Liver (tissue), 9 donors: ENCODE measurements around the gene PSMD14. TPM values are rescaled to one million over a fixed set of nuclear protein-coding genes. Genes with fewer than 3 reads are reported as not detected.

Experiments used
- DNase-seq: peaks from one replicate; pipeline ENCODE4 v3.0.0-alpha.2; 2017; ENCODE audit warnings: low spot score
- H3K27ac ChIP-seq, 2 donors: one replicate each; pipeline ENCODE4 v1.7.0; 2013; ENCODE audit warnings: inconsistent platforms in 2 of 2, low read length in 2 of 2, control low read depth in 1 of 2, low read depth in 1 of 2, mild to moderate bottlenecking in 1 of 2
- H3K27me3 ChIP-seq, 4 donors: one replicate each; pipeline versions ENCODE4 v1.6.1 to v1.7.0; 2013; ENCODE audit warnings: low read length in 3 of 4, inconsistent platforms in 1 of 4, mild to moderate bottlenecking in 1 of 4, moderate library complexity in 1 of 4; ENCODE audit not compliant: control insufficient read depth in 4 of 4, insufficient read depth in 4 of 4
- H3K36me3 ChIP-seq, 4 donors: one replicate each; pipeline versions ENCODE4 v1.6.1 to v1.7.0; 2013; ENCODE audit warnings: low read length in 3 of 4, mild to moderate bottlenecking in 3 of 4, low read depth in 1 of 4, moderate library complexity in 1 of 4; ENCODE audit not compliant: control insufficient read depth in 4 of 4, insufficient read depth in 3 of 4
- H3K4me1 ChIP-seq, 4 donors: one replicate each; pipeline versions ENCODE4 v1.6.1 to v1.7.0; 2013; ENCODE audit warnings: low read length in 3 of 4, mild to moderate bottlenecking in 3 of 4, moderate library complexity in 1 of 4; ENCODE audit not compliant: control insufficient read depth in 4 of 4, insufficient read depth in 4 of 4
- H3K4me3 ChIP-seq, 3 donors: one replicate each; pipeline versions ENCODE4 v1.6.1 to v1.7.0; 2013; ENCODE audit warnings: low read length in 3 of 3, control low read depth in 1 of 3, low read depth in 1 of 3, mild to moderate bottlenecking in 1 of 3
- H3K9ac ChIP-seq, 2 donors: one replicate each; pipeline ENCODE4 v1.7.0; 2013; ENCODE audit warnings: low read length in 2 of 2, mild to moderate bottlenecking in 2 of 2, moderate library complexity in 2 of 2, control low read depth in 1 of 2, low read depth in 1 of 2
- H3K9me3 ChIP-seq, 4 donors: one replicate each; pipeline versions ENCODE4 v1.6.1 to v1.7.0; 2013; ENCODE audit warnings: low read length in 3 of 4; ENCODE audit not compliant: control insufficient read depth in 4 of 4
- ATF3 ChIP-seq: IDR thresholded peaks from 2 replicates; pipeline ENCODE4 v1.6.1; 2016; ENCODE audit warnings: antibody characterized with exemption
- CTCF ChIP-seq: fragments of 150-350 bp; IDR thresholded peaks from 2 replicates; pipeline ENCODE4 v1.5.1; 2017; ENCODE audit warnings: improper control_type of control experiment, low read depth, low read length; ENCODE audit not compliant: missing input control
- EGR1 ChIP-seq, 2 donors: IDR thresholded peaks; 2 replicates each; pipeline ENCODE4 v1.6.1; 2016 to 2018; ENCODE audit warnings: antibody characterized with exemption in 2 of 2, low read depth in 2 of 2
- FOXA1 ChIP-seq: IDR thresholded peaks from 2 replicates; pipeline ENCODE4 v1.6.1; 2016; ENCODE audit warnings: antibody characterized with exemption
- FOXA2 ChIP-seq: IDR thresholded peaks from 2 replicates; pipeline ENCODE4 v1.6.1; 2016; ENCODE audit warnings: antibody characterized with exemption
- GABPA ChIP-seq, 2 donors: IDR thresholded peaks in 1 of 2; conservative IDR thresholded peaks in 1 of 2; 2 replicates each; pipeline ENCODE4 v1.6.1; 2016; ENCODE audit warnings: antibody characterized with exemption in 2 of 2, mild to moderate bottlenecking in 1 of 2, moderate library complexity in 1 of 2
- HNF4A ChIP-seq, 2 donors: conservative IDR thresholded peaks; 2 replicates each; pipeline ENCODE4 v1.6.1; 2016; ENCODE audit warnings: antibody characterized with exemption in 2 of 2, mild to moderate bottlenecking in 2 of 2
- JUND ChIP-seq, 2 donors: IDR thresholded peaks; 2 replicates each; pipeline ENCODE4 v1.6.1; 2016; ENCODE audit warnings: antibody characterized with exemption in 2 of 2
- NR2F2 ChIP-seq: IDR thresholded peaks from 2 replicates; pipeline ENCODE4 v1.6.1; 2016; ENCODE audit warnings: antibody characterized with exemption
- RAD21 ChIP-seq, 2 donors: IDR thresholded peaks; 2 replicates each; pipeline ENCODE4 v1.6.1; 2016; ENCODE audit warnings: antibody characterized with exemption in 2 of 2, mild to moderate bottlenecking in 2 of 2
- REST ChIP-seq: IDR thresholded peaks from 2 replicates; pipeline ENCODE4 v1.6.1; 2016; ENCODE audit warnings: antibody characterized with exemption, mild to moderate bottlenecking
- RXRA ChIP-seq, 2 donors: IDR thresholded peaks; 2 replicates each; pipeline ENCODE4 v1.6.1; 2017 to 2018; ENCODE audit warnings: antibody characterized with exemption in 2 of 2, mild to moderate bottlenecking in 1 of 2
- SP1 ChIP-seq: IDR thresholded peaks from 2 replicates; pipeline ENCODE4 v1.6.1; 2018; ENCODE audit warnings: antibody characterized with exemption, mild to moderate bottlenecking
- TAF1 ChIP-seq: conservative IDR thresholded peaks from 2 replicates; pipeline ENCODE4 v1.6.1; 2016; ENCODE audit warnings: antibody characterized with exemption, mild to moderate bottlenecking
- YY1 ChIP-seq: IDR thresholded peaks from 2 replicates; pipeline ENCODE4 v1.6.1; 2016; ENCODE audit warnings: antibody characterized with exemption, mild to moderate bottlenecking
- ZBTB33 ChIP-seq: IDR thresholded peaks from 2 replicates; pipeline ENCODE4 v1.6.1; 2016; ENCODE audit warnings: antibody characterized with exemption
- WGBS: extraction: QIAGEN DNeasy Blood & Tissue Kit; methylation state at CpG from one replicate; pipeline ENCODE4 v1.1.7; 2013; 5-methylcytosine and 5-hydroxymethylcytosine counted together
- polyA plus RNA-seq, 2 donors: library from polyadenylated mRNA; stranded (reverse) in 1 of 2; unstranded in 1 of 2; fragments of 200-250 nt in 1 of 2; fragments of >200 nt in 1 of 2; fragmentation: Nextera tagmentation in 1 of 2; extraction: Ambion mirVana in 1 of 2; gene quantifications; one replicate each; pipeline versions ENCODE4 v1.2.1 to v1.2.3, GENCODE V29; 2013 to 2015
- total RNA-seq, 2 donors: library from RNA; depleted of rRNA; stranded (reverse); fragments of >200 nt; gene quantifications; one replicate each; pipeline ENCODE4 v1.2.3, GENCODE V29; 2014
- donor health status: healthy.
- donor health status: healthy.
- donor health status: healthy.
- donor health status: healthy.
- donor health status: healthy.

The PSMD14 gene
- total and polyA plus RNA-seq, 4 donors, result 32.0 to 37.9 (median 33.7) TPM

GRCh38 chr2:161321944-161322648 lies 13.9 kb downstream of the PSMD14 start:
- no peaks in the 10 kb centered on the region for H3K9me3 ChIP-seq
- H3K36me3 ChIP-seq, result peaks cover 0 to 7% (median 0%) of the 10 kb centered on the region in 4 donors
- H3K27me3 ChIP-seq, result no peaks in the 10 kb centered on the region
- DNase-seq, result no peak
- H3K9ac ChIP-seq, result no peak overlapping the region
- TF ChIP-seq JUND (IDR thresholded peaks at IDR 0.05), result no peak
- TF ChIP-seq EGR1 (IDR thresholded peaks at IDR 0.05; ENCODE audit: low read depth in 2 of 2), result no peak
- no peak for TF ChIP-seq SP1
- TF ChIP-seq RXRA (IDR thresholded peaks at IDR 0.05), result no peak
- H3K4me1 ChIP-seq, result no peaks in the 10 kb centered on the region
- no peak overlapping the region for H3K27ac ChIP-seq
- no peak overlapping the region for H3K4me3 ChIP-seq
- 97% methylated on average over 6 of the region's 6 CpGs for WGBS

- TF ChIP-seq SP1 (no peak), HNF4A (conservative IDR thresholded peaks at IDR 0.05) (no peak), CTCF (no peak), NR2F2 (no peak), FOXA2 (no peak), EGR1 (IDR thresholded peaks at IDR 0.05; ENCODE audit: low read depth in 2 of 2) (no peak), TAF1 (no peak), GABPA (IDR thresholded peaks at IDR 0.05 in 1 of 2, conservative IDR thresholded peaks at IDR 0.05 in 1 of 2) (no peak), RXRA (IDR thresholded peaks at IDR 0.05) (no peak), ATF3 (no peak), REST (no peak), FOXA1 (no peak), YY1 (no peak), RAD21 (IDR thresholded peaks at IDR 0.05) (no peak), ZBTB33 (no peak)
- Histone ChIP-seq H3K9me3 (no peaks in the 10 kb centered on the region), H3K36me3 (peaks cover 0 to 7% (median 0%) of the 10 kb centered on the region in 4 donors), H3K4me1 (no peaks in the 10 kb centered on the region), H3K9ac (no peak overlapping the region), H3K27me3 (no peaks in the 10 kb centered on the region), H3K4me3 (no peak overlapping the region), H3K27ac (no peak overlapping the region)
- DNase-seq, result no peak
Measured at GRCh38 chr2:161324876-161325275, 16.7 kb downstream of the PSMD14 start.
